HG03159 (cell line): Measurements from ENCODE around the gene PRKCQ.

Experiments used
- ATAC-seq: cut with Tn5 transposase; IDR thresholded peaks from one replicate; pipeline ENCODE4 v1.9.1; 2021; ENCODE audit warnings: mild to moderate bottlenecking, moderate library complexity; ENCODE audit not compliant: unreplicated experiment

PRKCQ gene

DNA sequence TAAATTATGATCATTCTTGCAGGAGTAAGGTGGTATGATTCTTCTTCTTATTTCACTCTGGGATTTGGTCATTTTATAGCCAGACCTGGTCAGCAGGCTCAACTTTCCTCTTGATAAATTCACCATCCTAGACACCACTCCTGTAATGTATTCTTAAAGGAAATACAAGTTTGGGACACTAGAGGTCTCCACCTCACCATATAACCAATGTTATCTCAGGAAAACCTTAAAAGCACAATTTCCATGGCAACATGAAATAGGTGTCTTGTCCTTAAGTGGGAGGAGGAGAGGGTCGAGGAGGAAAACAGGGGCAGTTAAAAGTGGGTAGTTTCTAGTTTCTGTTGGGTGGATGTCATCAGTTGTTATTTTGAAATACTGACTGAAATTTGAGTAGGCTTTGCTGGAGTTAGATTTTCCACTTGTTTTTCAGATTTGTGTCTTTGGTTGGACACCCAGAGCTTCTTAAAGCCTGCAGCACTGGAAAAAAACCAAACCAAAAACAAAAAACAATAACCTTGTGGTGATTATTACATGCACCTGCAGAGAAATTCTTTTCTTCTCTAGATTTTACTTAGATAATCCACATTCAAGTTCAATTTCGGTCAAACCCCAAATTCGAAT is 163.1 kb downstream of the PRKCQ start:
- no peak for ATAC-seq

DNA sequence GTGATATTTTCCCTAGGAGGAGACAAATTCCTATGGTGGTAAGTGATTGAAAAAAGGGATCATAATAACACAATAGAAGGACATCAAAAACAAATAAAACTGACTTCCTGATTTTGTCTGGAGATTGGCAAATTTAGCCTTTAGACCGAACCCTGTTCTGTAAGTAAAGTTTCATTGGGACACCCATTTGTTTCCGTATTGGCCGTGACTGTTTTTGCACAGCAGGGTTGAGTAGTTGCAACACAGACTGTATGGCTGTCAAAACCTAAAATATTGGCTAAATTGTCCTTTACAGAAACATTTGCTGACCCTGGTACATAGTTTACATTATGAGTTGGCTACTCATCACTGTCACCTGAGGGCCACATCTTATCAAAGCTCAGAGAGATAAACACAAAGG is 168.6 kb downstream of the PRKCQ start:
- ATAC-seq = no peak

DNA sequence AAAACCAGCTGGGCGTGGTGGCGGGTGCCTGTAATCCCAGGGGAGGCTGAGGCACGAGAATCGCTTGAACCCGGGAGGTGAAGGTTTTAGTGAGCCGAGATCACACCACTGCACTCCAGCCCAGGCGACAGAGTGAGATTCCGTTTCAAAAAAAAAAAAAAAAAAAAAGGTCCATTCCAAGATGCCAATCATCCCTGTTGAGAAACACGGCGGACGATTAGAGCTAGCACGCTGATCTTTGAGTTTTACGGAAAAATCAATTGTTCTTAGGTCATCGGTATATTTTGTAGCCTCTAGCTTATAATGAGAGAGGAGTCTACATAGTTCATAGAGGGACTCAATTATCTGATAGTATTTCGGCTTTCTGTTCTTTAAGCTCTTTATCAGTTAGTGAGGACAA is 169.2 kb downstream of the PRKCQ start:
- ATAC-seq = no peak

DNA sequence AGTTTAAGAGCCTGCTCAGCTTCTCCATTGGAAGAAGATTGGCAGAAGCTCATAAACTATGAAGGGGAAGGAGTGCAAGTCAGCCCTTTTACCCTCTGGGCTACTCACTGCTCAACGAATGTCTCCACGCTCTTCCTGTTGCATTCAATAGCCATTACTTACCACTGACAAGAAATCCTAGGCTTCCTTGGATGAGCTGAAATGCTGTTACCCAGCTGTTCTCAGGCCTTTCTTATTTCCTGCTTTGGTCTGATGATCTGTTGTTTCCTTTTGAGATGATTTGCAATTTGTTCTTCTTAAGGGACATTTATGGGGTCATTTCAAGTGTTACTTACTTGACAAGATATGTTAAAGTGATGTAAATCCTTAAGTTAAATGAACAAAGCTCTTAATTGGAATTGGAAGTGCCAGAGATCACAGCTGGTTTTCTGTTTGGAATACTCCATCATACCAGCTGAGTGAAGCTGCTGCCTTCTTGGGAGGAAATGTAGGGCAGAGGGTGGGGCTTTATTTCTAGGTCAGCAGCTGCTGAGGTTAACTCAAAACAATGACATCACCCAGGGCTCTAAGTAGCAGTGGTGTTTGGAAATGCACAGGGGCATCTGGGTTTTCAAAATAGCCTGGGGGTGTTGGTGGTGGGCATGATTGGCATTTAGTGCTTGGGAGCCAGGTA is 170.0 kb downstream of the PRKCQ start:
- ATAC-seq = no peak

DNA sequence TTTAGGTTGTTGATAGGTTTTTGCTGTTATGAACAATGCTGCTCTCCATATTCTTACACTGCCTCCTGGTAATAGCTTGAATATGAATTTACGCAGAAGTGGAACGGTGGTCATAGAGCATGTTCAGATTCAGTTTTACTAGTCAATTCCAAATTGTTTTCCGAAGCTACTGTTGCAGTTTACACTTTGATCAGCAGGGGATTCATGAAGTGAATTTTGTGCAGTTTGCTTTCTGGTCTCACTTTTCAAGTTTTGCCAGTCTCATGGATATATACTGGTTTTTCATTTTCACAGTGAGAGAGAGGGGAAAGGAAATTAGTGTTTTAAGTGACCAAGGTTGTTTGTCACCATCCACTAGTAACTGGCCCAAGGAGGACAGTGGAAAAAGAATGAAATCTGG is 171.3 kb downstream of the PRKCQ start:
- ATAC-seq = no peak

DNA sequence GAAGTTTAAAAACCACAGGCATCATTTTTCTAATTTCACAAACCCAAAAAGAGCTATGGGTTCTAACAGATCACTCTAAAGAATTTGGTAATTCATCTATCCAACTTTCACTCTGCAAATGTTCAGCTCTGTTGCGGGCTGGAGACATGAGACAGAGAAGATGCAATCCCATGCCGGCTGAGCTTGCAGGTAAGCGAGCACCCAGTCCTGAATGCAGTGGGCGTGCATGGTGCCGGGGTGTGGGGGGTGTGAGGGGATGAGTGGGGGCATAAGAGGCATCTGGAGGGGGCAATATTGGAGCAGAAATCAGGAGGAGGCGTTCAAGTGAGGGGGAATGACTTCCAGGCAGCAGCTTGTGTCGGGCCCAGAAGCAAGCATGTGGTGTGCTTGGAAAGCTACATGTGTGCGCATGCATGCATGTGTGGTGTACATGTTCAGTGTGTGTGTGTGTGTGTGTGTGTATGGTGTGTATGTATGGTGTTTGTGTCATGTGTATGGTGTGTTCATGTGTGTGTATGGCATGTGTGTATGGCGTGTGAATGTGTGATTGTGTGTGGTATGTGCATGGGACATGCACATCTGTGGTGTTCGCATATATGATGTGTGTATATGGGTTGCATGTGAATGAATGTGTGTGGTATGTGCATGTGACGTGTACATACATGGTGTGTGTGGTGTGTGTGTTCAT is 172.9 kb downstream of the PRKCQ start:
- ATAC-seq = no peak

DNA sequence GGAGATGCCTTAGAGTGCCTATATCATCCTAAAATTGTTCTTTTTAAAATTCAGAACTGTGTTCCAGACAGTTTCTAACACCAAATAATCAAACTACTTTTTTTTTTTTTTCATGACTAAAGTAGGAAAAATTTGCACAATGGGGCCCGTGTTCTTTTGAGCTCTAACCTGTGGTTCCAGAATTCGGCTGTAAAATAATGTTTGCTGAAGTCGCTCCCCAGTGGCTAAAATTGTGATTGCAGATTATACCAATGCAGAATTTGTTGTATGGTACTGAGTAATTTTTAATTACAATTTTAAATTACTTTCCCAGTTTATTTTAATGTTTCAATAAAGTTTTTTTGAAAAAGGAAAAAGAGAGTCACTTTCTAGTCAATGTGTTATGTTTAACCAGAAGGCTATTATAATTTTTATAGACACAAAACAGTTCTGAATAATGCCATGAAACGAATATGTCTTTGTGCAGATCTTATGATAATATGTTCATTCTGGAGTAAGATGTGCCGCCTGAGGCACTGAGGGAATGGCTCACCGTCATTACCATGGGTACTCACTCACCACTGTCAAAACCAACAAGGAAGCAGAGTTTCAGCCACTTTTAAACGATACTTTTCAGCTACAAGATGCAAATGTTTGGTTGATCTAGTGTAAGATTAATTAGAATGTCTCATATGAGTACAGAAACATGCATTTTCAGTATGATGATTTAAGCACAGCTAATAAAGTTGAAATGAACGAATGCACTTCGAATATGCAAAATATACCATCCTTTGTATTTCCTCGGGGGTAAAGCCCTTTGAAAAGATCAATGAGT is 173.6 kb downstream of the PRKCQ start:
- no peak for ATAC-seq

DNA sequence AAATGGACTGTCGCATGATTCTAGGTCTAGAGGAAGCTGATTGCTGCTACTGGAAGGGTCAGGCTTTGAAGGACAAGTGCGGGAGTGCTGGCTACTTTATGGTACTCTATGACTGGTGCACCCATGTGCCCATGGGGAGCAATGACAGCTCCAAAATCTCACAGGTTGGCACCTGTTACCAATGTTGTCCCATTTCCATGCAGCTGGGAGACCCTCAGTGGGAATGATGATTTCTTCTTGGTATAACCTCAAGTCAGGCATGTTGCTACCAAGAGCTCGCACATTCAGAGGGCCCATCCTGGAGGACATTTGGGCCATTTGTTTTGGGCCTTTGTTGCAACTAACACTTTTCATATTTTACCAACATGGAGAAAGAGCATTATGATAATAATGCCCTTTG is 174.4 kb downstream of the PRKCQ start:
- ATAC-seq = no peak

DNA sequence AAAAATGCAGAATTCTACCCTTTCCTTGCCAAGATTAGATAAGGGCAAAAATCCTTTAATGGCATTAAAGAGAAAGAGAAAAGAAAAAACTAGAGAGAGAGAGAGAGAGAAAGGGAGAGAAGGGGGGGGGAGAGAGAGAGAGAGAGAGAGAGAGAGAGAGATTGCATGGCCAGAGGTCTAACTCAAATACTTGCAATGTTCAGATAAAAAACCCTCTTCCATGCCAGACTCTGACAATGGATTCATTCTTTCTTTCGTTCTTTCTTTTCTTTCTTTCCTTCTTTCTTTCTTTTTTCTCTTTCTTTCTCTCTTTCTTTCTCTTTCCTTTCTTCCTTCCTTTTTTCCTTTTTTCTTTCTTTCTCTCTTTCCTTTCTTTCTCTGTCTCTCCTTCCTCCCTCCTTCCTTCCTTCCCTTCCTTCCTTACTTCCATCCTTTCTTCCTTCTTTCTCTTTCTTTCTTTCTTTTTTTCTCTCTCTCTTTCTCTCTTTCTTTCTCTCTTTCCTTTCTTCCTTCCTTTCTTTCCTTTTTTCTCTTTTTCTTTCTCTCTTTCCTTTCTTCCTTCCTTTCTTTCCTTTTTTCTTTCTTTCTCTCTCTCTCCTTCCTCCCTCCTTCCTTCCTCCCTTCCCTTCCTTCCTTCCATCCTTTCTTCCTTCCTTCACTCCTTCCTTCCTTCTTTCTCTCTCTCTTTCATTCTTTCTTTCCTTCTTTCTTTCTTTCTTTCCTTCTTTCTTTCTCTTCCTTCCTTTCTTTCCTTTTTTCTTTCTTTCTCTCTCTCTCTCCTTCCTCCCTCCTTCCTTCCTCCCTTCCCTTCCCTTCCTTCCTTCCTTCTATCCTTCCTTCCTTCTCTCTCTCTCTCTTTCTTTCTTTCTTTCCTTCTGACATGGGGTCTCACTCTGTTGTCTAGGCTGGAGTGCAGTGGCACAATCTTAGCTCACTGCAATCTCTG is 175.7 kb downstream of the PRKCQ start:
- no peak for ATAC-seq

DNA sequence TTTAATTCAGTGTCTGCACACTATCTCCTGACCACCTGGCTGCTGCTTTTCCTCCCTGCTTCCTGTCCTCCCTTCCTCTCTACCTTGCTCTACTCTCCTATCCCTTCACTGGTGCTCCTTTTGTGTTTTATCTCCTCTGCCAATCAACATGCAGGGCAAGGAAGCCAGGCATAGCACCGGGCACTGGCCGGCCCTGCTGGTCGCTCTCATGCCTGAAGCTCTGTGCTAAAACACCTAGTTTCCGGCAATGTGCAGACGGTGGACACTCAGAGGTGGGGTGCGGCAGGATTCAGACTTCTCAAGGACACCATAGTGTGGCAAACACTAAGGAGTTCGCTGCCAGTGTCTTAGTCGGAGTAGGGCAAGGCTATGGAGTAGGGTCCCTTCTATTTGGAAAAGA is 177.1 kb downstream of the PRKCQ start:
- no peak for ATAC-seq

DNA sequence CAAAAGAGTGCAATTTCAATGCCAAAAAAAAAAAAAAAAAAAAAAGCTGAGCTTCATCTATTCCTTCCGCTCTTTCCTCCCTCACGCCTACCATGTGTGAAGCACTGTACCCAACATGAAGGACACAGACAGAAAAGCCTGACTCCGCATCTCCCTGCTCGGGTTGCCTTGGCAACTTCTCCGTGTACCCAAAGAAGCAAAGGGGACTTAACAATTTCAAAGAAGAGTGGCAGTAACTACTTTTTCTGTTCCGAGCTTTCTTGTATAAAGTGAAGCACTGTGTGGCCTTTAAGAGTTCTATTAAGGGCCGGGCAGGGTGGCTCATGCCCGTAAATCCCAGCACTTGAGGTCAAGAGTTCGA is 177.7 kb downstream of the PRKCQ start:
- no peak for ATAC-seq

DNA sequence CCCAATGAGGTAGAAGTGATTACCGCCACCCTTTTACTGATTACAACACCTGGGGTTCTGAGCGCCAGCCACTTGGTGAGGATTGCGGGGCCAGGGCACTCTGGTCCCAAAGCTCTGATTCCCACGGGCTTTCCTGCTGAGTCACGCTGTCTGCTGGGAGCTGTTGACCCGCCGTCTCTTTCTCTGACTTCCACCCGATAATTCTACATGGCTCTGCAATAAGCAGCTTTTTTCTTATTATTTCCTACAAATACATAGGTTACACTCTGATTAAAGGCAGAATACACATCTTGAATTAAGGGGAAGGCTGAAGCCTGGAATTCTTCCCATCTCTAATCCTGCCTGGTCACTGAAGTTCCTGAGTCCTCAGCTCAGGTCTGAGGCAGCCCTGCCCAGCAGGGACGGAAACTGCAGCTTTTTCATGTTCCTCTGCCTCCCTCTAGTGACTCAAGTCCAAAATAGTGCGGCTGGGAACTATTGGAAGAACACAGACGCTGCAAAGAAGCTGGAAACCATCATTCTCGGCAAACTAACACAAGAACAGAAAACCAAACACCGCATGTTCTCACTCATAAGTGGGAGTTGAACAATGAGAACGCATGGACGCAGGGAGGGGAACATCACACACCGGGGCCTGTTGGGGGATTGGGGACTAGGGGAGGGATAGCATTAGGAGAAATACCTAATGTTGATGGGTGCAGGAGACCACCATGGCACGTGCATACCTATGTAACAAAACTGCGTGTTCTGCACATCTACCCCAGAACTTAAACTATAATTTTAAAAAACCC is 178.3 kb downstream of the PRKCQ start:
- ATAC-seq = no peak

DNA sequence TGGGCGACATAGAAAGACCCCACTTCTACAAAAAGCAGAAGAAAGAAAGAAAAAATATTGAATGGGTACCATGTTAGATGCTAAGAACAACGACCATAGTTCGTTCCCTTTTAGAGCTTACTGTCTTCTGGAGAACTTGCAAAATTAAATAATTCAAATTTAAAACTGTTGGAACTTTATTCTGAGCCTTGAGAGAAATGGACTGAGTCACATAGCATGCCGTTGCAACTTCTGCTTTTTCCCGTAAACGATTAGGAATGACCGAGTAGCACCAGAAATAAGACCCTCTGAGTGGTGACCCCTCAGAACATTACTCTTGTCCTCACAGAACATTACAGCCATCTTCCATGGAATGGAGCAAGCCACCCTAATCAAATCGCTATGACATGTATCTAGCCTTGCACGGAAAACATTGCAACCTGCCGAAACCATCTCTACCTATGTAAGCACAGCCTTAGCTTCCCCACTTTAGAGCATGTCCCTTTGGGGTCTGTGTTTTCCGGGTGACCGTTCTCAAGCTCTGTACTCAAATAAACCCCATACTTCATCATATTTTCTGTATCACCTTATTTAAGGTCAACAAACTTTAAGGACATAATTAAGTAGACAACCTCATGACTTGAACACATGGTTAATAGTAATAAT is 179.1 kb downstream of the PRKCQ start:
- no peak for ATAC-seq

DNA sequence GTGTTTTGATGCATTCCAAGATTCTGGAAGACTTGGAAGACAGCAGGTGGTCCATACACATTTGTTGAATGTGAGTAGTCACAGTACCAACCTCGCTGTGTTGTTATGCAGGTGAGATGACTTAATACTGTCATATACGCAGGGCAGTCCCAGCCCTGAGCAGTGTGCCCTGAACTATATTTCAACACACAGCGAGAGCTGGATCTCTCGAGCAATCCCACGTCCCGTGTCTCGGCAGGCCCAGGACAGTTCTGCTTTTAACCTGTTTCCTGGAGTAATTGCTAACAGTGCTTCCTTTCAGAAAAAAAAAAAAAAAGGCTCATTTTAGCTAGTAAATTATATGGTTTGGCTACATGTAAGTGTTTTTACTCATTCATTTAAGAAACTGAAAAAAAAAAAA is 179.7 kb downstream of the PRKCQ start:
- no peak for ATAC-seq

DNA sequence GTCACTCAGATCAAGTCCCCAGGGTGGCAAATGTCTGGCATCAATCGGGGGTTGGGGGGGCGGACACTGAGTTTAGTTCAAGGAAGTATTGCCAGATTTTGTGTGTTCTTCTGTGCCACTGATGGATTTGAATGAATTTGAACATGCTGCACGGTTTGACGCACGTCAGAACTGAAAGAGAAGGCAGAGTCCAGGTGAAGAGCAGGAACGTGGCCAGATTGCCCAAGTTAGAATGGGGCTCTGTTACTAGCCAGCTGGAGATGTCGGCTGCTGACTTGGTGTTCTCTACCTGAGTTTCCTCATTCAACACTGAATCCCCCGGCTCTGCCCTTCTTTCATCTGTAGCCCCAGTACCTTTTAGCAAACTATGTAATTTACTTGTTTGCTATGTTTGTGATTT is 180.2 kb downstream of the PRKCQ start:
- ATAC-seq = no peak

DNA sequence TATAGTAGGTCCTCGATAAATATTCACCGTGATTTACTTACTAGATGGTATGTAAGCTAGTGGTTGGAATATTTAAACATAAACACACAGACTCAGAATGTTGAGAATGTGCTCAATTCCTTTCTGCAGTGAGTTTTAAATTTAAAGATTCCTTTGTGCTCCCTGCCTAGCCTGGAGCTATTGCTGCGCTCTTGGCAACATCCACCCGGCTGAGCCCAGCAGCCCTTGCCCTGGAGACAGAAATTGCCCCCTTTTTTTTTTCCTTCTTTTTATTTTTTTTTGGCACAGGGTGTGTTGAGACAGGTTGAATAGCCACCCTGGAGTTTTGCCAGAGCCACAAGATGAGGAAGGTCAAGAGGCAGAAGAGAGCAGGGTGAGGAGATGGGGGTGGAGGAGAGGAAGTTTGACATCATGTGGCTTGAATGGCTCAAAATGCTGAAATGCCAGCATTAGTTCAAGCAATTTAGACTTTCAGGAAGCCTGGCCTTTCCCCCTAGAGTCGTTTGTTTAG is 180.8 kb downstream of the PRKCQ start:
- no peak for ATAC-seq

DNA sequence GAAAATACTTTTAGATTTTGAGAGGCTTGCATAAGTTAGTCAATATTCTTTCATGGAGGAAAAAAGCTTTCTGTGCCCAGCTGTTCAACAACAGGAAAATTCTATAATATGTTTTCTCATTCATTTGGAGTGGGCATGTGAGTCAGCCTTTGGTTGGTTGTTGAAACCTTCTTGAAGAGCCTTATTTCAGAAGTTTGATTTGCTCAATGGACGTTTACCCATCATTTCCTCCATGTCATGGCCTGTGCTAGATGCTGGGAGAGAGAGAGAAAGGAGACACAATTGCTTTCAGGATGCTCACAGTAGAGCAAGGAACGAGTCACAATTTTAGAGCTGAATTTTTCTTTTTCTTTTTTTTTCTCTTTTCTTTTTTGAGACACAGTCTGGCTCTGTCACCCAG is 181.7 kb downstream of the PRKCQ start:
- no peak for ATAC-seq

DNA sequence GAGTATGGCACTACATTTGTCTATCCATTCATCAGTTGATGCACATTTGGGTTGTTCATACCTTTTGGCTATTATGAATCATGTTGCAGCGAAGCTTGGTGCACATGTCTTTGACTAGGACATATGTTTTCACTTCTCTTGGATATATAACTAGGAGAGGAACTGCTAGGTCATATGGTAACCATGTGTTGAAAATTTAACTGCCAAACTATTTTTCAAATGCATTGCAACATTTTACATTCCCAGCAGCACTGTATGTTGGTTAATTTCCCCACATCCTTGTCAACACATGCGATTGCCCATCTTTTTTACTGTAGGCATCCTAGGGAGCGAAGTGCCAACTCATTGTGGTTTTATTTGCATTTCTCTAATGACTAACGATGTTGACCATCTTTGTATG is 183.4 kb downstream of the PRKCQ start:
- ATAC-seq = no peak

DNA sequence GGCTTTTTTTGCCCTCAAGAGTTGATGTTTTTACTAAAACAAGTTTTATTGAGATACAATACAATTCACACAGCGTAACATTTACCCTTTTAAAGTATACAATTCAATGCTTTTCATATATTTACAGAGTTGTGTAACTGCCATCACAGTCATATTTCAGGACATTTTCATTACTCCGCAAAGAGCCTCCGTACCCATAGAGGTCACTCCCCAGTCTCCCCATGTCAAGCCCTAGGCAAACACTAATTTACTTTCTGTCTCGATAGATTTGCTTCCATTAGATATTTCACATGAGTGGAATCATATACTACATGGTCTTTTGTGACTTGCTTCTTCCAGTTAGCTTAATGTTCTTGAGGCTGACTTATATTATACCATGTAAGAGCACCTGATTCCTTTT is 183.8 kb downstream of the PRKCQ start:
- no peak for ATAC-seq
